Measurements from ENCODE around the gene FREY1. TPM values are rescaled to one million over a fixed set of nuclear protein-coding genes. Genes with fewer than 3 reads are reported as not detected.

The FREY1 gene, protein sequence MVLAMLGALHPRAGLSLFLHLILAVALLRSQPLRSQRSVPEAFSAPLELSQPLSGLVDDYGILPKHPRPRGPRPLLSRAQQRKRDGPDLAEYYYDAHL
- total RNA-seq, result 1 to 10 TPM in 1 of 3 donors, under 1 TPM in 2; 0.48 to 3.2 (median 0.98) TPM

GRCh38 chr11:45906965-45907611 lies at the start of gene FREY1:
TSS of gene FREY1 (minus strand) at chr11:45907271. CDS start at chr11:45907245, 26 bp downstream.
- Histone ChIP-seq H3K36me3 (no peaks in the 10 kb centered on the region), H3K4me1 (no peaks in the 10 kb centered on the region), H3K27ac (no peak within 1 kb of the TSS), H3K4me3 (no peak within 1 kb of the TSS), H3K9me3 (no peaks in the 10 kb centered on the region), H3K27me3 (no peaks in the 10 kb centered on the region)
- intact Hi-C loops (cut with DNase I; ENCODE audit: low total_unique reads), result no loop called here
- TF ChIP-seq POLR2A (IDR thresholded peaks at IDR 0.05) (no peak), POLR2AphosphoS5 (IDR thresholded peaks at IDR 0.05) (no peak)
- TF ChIP-seq, protein P1, sequence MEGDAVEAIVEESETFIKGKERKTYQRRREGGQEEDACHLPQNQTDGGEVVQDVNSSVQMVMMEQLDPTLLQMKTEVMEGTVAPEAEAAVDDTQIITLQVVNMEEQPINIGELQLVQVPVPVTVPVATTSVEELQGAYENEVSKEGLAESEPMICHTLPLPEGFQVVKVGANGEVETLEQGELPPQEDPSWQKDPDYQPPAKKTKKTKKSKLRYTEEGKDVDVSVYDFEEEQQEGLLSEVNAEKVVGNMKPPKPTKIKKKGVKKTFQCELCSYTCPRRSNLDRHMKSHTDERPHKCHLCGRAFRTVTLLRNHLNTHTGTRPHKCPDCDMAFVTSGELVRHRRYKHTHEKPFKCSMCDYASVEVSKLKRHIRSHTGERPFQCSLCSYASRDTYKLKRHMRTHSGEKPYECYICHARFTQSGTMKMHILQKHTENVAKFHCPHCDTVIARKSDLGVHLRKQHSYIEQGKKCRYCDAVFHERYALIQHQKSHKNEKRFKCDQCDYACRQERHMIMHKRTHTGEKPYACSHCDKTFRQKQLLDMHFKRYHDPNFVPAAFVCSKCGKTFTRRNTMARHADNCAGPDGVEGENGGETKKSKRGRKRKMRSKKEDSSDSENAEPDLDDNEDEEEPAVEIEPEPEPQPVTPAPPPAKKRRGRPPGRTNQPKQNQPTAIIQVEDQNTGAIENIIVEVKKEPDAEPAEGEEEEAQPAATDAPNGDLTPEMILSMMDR (IDR thresholded peaks at IDR 0.05), result no peak
- DNase-seq (ENCODE audit: low spot score in 2 of 2), result no peak

DNA sequence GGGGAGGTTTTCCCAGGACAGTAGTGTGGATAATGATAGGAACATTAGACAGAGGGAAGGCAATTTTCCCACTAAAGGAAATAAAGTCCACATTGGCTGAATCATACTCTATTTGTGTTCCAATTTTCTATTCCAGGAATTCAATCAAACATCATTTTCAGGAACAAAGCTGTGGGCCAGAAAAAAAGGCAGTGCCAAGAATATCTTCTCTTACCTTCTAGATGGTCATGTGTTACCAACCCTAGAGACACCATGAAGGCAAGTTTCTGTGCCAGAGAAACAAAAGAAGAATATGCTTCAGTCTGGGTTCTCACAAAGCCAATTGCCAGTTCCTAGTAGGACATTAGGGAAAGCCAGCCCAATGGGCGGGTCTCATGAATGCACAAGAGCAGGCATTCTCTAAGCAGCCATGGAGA lies 42.9 kb upstream of the FREY1 start:
- Histone ChIP-seq H3K27ac (no peak overlapping the region), H3K27me3 (no peaks in the 10 kb centered on the region), H3K4me1 (no peaks in the 10 kb centered on the region), H3K9me3 (no peaks in the 10 kb centered on the region), H3K4me3 (no peak overlapping the region), H3K36me3 (no peaks in the 10 kb centered on the region)
- intact Hi-C loops (cut with DNase I; ENCODE audit: low total_unique reads), result no loop called here
- no peak for TF ChIP-seq POLR2A (IDR thresholded peaks at IDR 0.05)
- no peak for TF ChIP-seq POLR2AphosphoS5 (IDR thresholded peaks at IDR 0.05)
- TF ChIP-seq, protein P1 (IDR thresholded peaks at IDR 0.05), result no peak
- DNase-seq (ENCODE audit: low spot score in 2 of 2), result no peak

DNA sequence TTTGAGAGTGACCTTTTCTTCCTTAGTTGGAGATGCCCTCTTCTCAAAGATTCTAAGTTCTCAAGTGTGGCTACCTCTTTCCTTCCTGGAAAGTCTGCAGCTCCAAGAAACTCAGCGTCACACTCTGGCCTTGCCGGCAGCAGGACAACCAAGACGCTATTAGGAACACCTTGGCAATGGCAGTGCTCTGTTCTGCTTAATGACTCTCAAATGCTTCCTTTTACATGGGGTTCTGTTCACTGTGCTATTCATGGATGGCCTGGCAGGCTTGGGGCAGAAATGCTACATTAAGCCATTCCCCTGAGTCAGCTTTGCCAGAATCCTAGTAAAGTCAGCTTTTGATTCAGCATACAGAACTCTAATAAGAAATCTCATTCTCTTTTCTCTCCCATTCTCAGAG lies 41.3 kb upstream of the FREY1 start:
- H3K4me1 ChIP-seq, result no peaks in the 10 kb centered on the region
- H3K9me3 ChIP-seq, result no peaks in the 10 kb centered on the region
- no peaks in the 10 kb centered on the region for H3K27me3 ChIP-seq
- H3K27ac ChIP-seq, result no peak overlapping the region
- no peak for DNase-seq (ENCODE audit: low spot score in 2 of 2)
- TF ChIP-seq, protein P1 (IDR thresholded peaks at IDR 0.05), result no peak
- no peak for TF ChIP-seq POLR2AphosphoS5 (IDR thresholded peaks at IDR 0.05)
- TF ChIP-seq POLR2A (IDR thresholded peaks at IDR 0.05), result no peak
- no peaks in the 10 kb centered on the region for H3K36me3 ChIP-seq
- intact Hi-C loops (cut with DNase I; ENCODE audit: low total_unique reads), result no loop called here
- no peak overlapping the region for H3K4me3 ChIP-seq

GRCh38 chr11:45947885-45948284 lies 40.8 kb upstream of the FREY1 start:
- no peak for DNase-seq (ENCODE audit: low spot score in 2 of 2)
- Histone ChIP-seq H3K4me3 (no peak overlapping the region), H3K27ac (no peak overlapping the region), H3K4me1 (no peaks in the 10 kb centered on the region), H3K27me3 (no peaks in the 10 kb centered on the region), H3K9me3 (no peaks in the 10 kb centered on the region), H3K36me3 (no peaks in the 10 kb centered on the region)
- TF ChIP-seq, protein P1 (IDR thresholded peaks at IDR 0.05), result no peak
- TF ChIP-seq POLR2AphosphoS5 (IDR thresholded peaks at IDR 0.05) (no peak), POLR2A (IDR thresholded peaks at IDR 0.05) (no peak)
- intact Hi-C loops (cut with DNase I; ENCODE audit: low total_unique reads), result no loop called here

DNA sequence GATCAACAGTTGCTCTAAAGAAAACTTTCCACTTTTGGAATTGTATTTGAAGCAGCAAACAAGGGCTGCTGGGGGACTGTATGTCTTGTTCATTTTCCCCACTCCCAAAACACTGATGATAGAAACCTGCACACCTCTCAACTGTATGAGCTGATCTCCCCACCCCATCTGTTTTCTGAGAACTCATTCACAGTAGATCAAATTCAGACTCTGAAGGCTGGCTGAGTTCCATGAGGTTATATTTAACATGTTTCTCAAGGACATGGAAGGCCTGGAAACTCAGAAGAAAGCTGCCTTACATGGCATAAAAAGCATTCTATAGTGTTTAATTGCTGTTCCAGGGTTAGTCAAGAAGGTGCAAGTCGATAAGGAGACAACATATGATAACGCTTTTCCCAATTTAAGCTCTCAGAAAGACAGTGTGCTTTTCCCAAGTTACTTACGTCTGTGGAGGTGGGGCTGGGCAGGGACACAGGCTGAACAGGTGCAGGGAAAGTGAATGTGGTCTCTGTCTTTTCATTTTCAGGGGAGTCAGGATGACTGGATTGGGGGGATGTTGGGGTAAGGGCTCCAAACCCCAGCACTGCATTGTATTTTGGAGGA lies 38.4 kb upstream of the FREY1 start:
- intact Hi-C loops (cut with DNase I; ENCODE audit: low total_unique reads), result no loop called here
- TF ChIP-seq POLR2AphosphoS5 (IDR thresholded peaks at IDR 0.05) (no peak), POLR2A (IDR thresholded peaks at IDR 0.05) (no peak)
- TF ChIP-seq, protein P1 (IDR thresholded peaks at IDR 0.05), result no peak
- H3K36me3 ChIP-seq, result no peaks in the 10 kb centered on the region

More for the DNA sequence above, 38.4 kb upstream of the FREY1 start:
- Histone ChIP-seq H3K4me3 (no peak overlapping the region), H3K4me1 (no peaks in the 10 kb centered on the region), H3K27ac (no peak overlapping the region), H3K27me3 (no peaks in the 10 kb centered on the region), H3K9me3 (no peaks in the 10 kb centered on the region)
- DNase-seq (ENCODE audit: low spot score in 2 of 2), result no peak
